ENCODE data around the gene DEFB126.

Gene DEFB126

GRCh38 chr20:157154-157553, 14.8 kb downstream of the DEFB126 start, which contains the start of gene DEFB127:
DEFB127 (plus strand) TSS chr20:157454; CDS start chr20:157545, 91 bp downstream.
- ChIA-PET POLR2A (no interaction called here), CTCF (interaction anchor here (1.2 kb wide), 1 partner anchor 9 kb away, joined by 3 read pairs; no protein-coding TSS in a partner anchor)
- no peak for DNase-seq (ENCODE audit: extremely low spot score)
- TF ChIP-seq NFRKB (IDR thresholded peaks at IDR 0.05) (no peak), TARDBP (IDR thresholded peaks at IDR 0.05) (no peak), SP1 (IDR thresholded peaks at IDR 0.05) (no peak), BHLHE40 (IDR thresholded peaks at IDR 0.05; ENCODE audit: borderline replicate concordance) (no peak), FOXA1 (IDR thresholded peaks at IDR 0.05) (no peak), FOXM1 (IDR thresholded peaks at IDR 0.05; ENCODE audit: borderline replicate concordance) (no peak)

- TF ChIP-seq FOXK2 (IDR thresholded peaks at IDR 0.05) = no peak
- TF ChIP-seq ELF4 (IDR thresholded peaks at IDR 0.05) = no peak
- TF ChIP-seq CTBP1 (IDR thresholded peaks at IDR 0.05; ENCODE audit: borderline replicate concordance) = no peak
- no peak for TF ChIP-seq FOXA1 (IDR thresholded peaks at IDR 0.05)
- TF ChIP-seq HDGF (IDR thresholded peaks at IDR 0.05; ENCODE audit: borderline replicate concordance) = no peak
- POLR2A ChIA-PET = no interaction called here
- DNase-seq (ENCODE audit: extremely low spot score) = no peak
- CTCF ChIA-PET = no interaction called here
Observed at GRCh38 chr20:164618-165017, 22.2 kb downstream of the DEFB126 start.

GRCh38 chr20:168876-169275, 26.5 kb downstream of the DEFB126 start:
- ChIA-PET POLR2A (no interaction called here), CTCF (no interaction called here)
- no peak for DNase-seq (ENCODE audit: extremely low spot score)
- TF ChIP-seq SP1 (IDR thresholded peaks at IDR 0.05) (no peak), L3MBTL2 (conservative IDR thresholded peaks at IDR 0.05) (no peak), NFRKB (IDR thresholded peaks at IDR 0.05) (no peak), CTBP1 (IDR thresholded peaks at IDR 0.05; ENCODE audit: borderline replicate concordance) (no peak), FOXA1 (IDR thresholded peaks at IDR 0.05) (no peak), HDGF (IDR thresholded peaks at IDR 0.05; ENCODE audit: borderline replicate concordance) (no peak), ELF4 (IDR thresholded peaks at IDR 0.05) (no peak), FOXK2 (IDR thresholded peaks at IDR 0.05) (no peak), BHLHE40 (IDR thresholded peaks at IDR 0.05; ENCODE audit: borderline replicate concordance) (no peak)

GRCh38 chr20:184288-184687, 41.9 kb downstream of the DEFB126 start:
- no peak for DNase-seq (ENCODE audit: extremely low spot score)
- CTCF ChIA-PET = no interaction called here
- TF ChIP-seq PKNOX1 (IDR thresholded peaks at IDR 0.05) (no peak), L3MBTL2 (conservative IDR thresholded peaks at IDR 0.05) (no peak), FOXM1 (IDR thresholded peaks at IDR 0.05; ENCODE audit: borderline replicate concordance) (no peak), HDGF (IDR thresholded peaks at IDR 0.05; ENCODE audit: borderline replicate concordance) (no peak), ARNT (IDR thresholded peaks at IDR 0.05) (no peak), NFRKB (IDR thresholded peaks at IDR 0.05) (no peak), FOXA1 (IDR thresholded peaks at IDR 0.05) (no peak), LEF1 (IDR thresholded peaks at IDR 0.05; ENCODE audit: borderline replicate concordance) (no peak), ELF4 (IDR thresholded peaks at IDR 0.05) (no peak), CTBP1 (IDR thresholded peaks at IDR 0.05; ENCODE audit: borderline replicate concordance) (no peak)
- POLR2A ChIA-PET = no interaction called here

- TF ChIP-seq BHLHE40 (IDR thresholded peaks at IDR 0.05; ENCODE audit: borderline replicate concordance) = no peak
- TF ChIP-seq SP1 (IDR thresholded peaks at IDR 0.05) = no peak
- TF ChIP-seq L3MBTL2 (conservative IDR thresholded peaks at IDR 0.05) = no peak
- no peak for TF ChIP-seq FOXM1 (IDR thresholded peaks at IDR 0.05; ENCODE audit: borderline replicate concordance)
- no peak for TF ChIP-seq ARNT (IDR thresholded peaks at IDR 0.05)
- no peak for TF ChIP-seq FOXA1 (IDR thresholded peaks at IDR 0.05)
- no peak for TF ChIP-seq LEF1 (IDR thresholded peaks at IDR 0.05; ENCODE audit: borderline replicate concordance)
- no peak for TF ChIP-seq SUZ12 (IDR thresholded peaks at IDR 0.05)
- TF ChIP-seq ELF4 (IDR thresholded peaks at IDR 0.05) = no peak
- TF ChIP-seq PKNOX1 (IDR thresholded peaks at IDR 0.05) = no peak
- no peak for TF ChIP-seq HDGF (IDR thresholded peaks at IDR 0.05; ENCODE audit: borderline replicate concordance)
- no peak for TF ChIP-seq FOXK2 (IDR thresholded peaks at IDR 0.05)
- TF ChIP-seq NFRKB (IDR thresholded peaks at IDR 0.05) = no peak
- TF ChIP-seq CTBP1 (IDR thresholded peaks at IDR 0.05; ENCODE audit: borderline replicate concordance) = no peak
- CTCF ChIA-PET = no interaction called here
- POLR2A ChIA-PET = no interaction called here
- no peak for DNase-seq (ENCODE audit: extremely low spot score)
Observed at GRCh38 chr20:187733-188132, 45.3 kb downstream of the DEFB126 start.

GRCh38 chr20:189611-190010, 47.2 kb downstream of the DEFB126 start, which contains the start of gene DEFB128:
DEFB128 (minus strand) TSS chr20:189711; CDS start chr20:189623, 88 bp downstream.
- no peak for DNase-seq (ENCODE audit: extremely low spot score)
- ChIA-PET POLR2A (no interaction called here), CTCF (no interaction called here)
- no peak for TF ChIP-seq L3MBTL2 (conservative IDR thresholded peaks at IDR 0.05)
- no peak for TF ChIP-seq CTBP1 (IDR thresholded peaks at IDR 0.05; ENCODE audit: borderline replicate concordance)
- TF ChIP-seq FOXK2 (IDR thresholded peaks at IDR 0.05) = no peak
- no peak for TF ChIP-seq LEF1 (IDR thresholded peaks at IDR 0.05; ENCODE audit: borderline replicate concordance)
- TF ChIP-seq SP1 (IDR thresholded peaks at IDR 0.05) = no peak
- no peak for TF ChIP-seq SUZ12 (IDR thresholded peaks at IDR 0.05)
- TF ChIP-seq PKNOX1 (IDR thresholded peaks at IDR 0.05) = no peak
- no peak for TF ChIP-seq TARDBP (IDR thresholded peaks at IDR 0.05)
- no peak for TF ChIP-seq HDGF (IDR thresholded peaks at IDR 0.05; ENCODE audit: borderline replicate concordance)
- no peak for TF ChIP-seq FOXA1 (IDR thresholded peaks at IDR 0.05)
- TF ChIP-seq FOXM1 (IDR thresholded peaks at IDR 0.05; ENCODE audit: borderline replicate concordance) = no peak
- no peak for TF ChIP-seq BHLHE40 (IDR thresholded peaks at IDR 0.05; ENCODE audit: borderline replicate concordance)
- TF ChIP-seq ELF4 (IDR thresholded peaks at IDR 0.05) = no peak
- TF ChIP-seq ZNF384 (IDR thresholded peaks at IDR 0.05) = no peak
- no peak for TF ChIP-seq NFRKB (IDR thresholded peaks at IDR 0.05)
- no peak for TF ChIP-seq ARNT (IDR thresholded peaks at IDR 0.05)

Data from HEK293T (cell line).